ENCODE data around the gene WDPCP. TPM values are rescaled to one million over a fixed set of nuclear protein-coding genes. Genes with fewer than 3 reads are reported as not detected.
"Not testable (repeated sequence)": the region's sequence is repeated elsewhere in the genome, so short reads cannot be mapped to it uniquely, and the experiment has no call there.

Gene WDPCP
- total and polyA plus RNA-seq, 3 donors from 2014 or later, result 8.3 to 23.5 (median 20.1) TPM

GRCh38 chr2:63572001-63572400 is 16.3 kb downstream of the WDPCP start:
- no peaks in the 10 kb centered on the region for H3K36me3 ChIP-seq (ENCODE audit: low read depth, missing control alignments)
- H3K4me3 ChIP-seq, result no peak overlapping the region
- H3K9me3 ChIP-seq, result no peaks in the 10 kb centered on the region
- H3K27me3 ChIP-seq, result no peaks in the 10 kb centered on the region
- TF ChIP-seq POLR2A (IDR thresholded peaks at IDR 0.05) (no peak), CTCF (IDR thresholded peaks at IDR 0.05) (no peak)
- no peak overlapping the region for H3K27ac ChIP-seq
- intact Hi-C loops (cut with DNase I; ENCODE audit: low total_unique reads), result no loop called here
- no peaks in the 10 kb centered on the region for H3K4me1 ChIP-seq
- no peak for DNase-seq
- 90 to 96% methylated on average over 2 of the region's 2 CpGs for WGBS, 2 donors

- WGBS, 2 donors, result 82 to 88% methylated on average over 2 of the region's 2 CpGs
- no peak for DNase-seq
- Histone ChIP-seq H3K36me3 (ENCODE audit: low read depth, missing control alignments) (no peaks in the 10 kb centered on the region), H3K9me3 (no peaks in the 10 kb centered on the region), H3K4me1 (no peaks in the 10 kb centered on the region), H3K27ac (no peak overlapping the region), H3K4me3 (no peak overlapping the region), H3K27me3 (no peaks in the 10 kb centered on the region)
- TF ChIP-seq POLR2A (IDR thresholded peaks at IDR 0.05) (no peak), CTCF (IDR thresholded peaks at IDR 0.05) (no peak)
- intact Hi-C loops (cut with DNase I; ENCODE audit: low total_unique reads), result no loop called here
Measured at GRCh38 chr2:63571291-63571690, 17.0 kb downstream of the WDPCP start.

GRCh38 chr2:63569740-63570139 is 18.5 kb downstream of the WDPCP start:
- no peaks in the 10 kb centered on the region for H3K4me1 ChIP-seq
- H3K27ac ChIP-seq, result no peak overlapping the region
- H3K4me3 ChIP-seq, result no peak overlapping the region
- H3K9me3 ChIP-seq, result no peaks in the 10 kb centered on the region
- TF ChIP-seq CTCF (IDR thresholded peaks at IDR 0.05), result no peak
- no peak for TF ChIP-seq POLR2A (IDR thresholded peaks at IDR 0.05)
- intact Hi-C loops (cut with DNase I; ENCODE audit: low total_unique reads), result no loop called here
- no peak for DNase-seq
- no peaks in the 10 kb centered on the region for H3K27me3 ChIP-seq
- no peaks in the 10 kb centered on the region for H3K36me3 ChIP-seq (ENCODE audit: low read depth, missing control alignments)

- Histone ChIP-seq H3K4me1 (no peaks in the 10 kb centered on the region), H3K4me3 (no peak overlapping the region), H3K36me3 (ENCODE audit: low read depth, missing control alignments) (no peaks in the 10 kb centered on the region), H3K9me3 (no peaks in the 10 kb centered on the region), H3K27me3 (no peaks in the 10 kb centered on the region), H3K27ac (no peak overlapping the region)
- intact Hi-C loops (cut with DNase I; ENCODE audit: low total_unique reads), result no loop called here
- DNase-seq, result no peak
- no peak for TF ChIP-seq CTCF (IDR thresholded peaks at IDR 0.05)
- TF ChIP-seq POLR2A (IDR thresholded peaks at IDR 0.05), result no peak
Measured at GRCh38 chr2:63562751-63563150, 25.5 kb downstream of the WDPCP start.

- H3K9me3 ChIP-seq; DNase-seq; H3K4me1 ChIP-seq; H3K36me3 ChIP-seq (ENCODE audit: low read depth, missing control alignments); H3K4me3 ChIP-seq; H3K27ac ChIP-seq; H3K27me3 ChIP-seq; intact Hi-C loops (cut with DNase I; ENCODE audit: low total_unique reads): not testable (repeated sequence)
- WGBS, 2 donors, result 87 to 95% methylated on average over 3 of the region's 3 CpGs
Measured at GRCh38 chr2:63558922-63559321, 29.4 kb downstream of the WDPCP start.

- H3K36me3 ChIP-seq (ENCODE audit: low read depth, missing control alignments); intact Hi-C loops (cut with DNase I; ENCODE audit: low total_unique reads); H3K4me1 ChIP-seq; H3K27ac ChIP-seq; H3K27me3 ChIP-seq; H3K4me3 ChIP-seq; H3K9me3 ChIP-seq; DNase-seq: not testable (repeated sequence)
Measured at GRCh38 chr2:63557819-63558218, 30.5 kb downstream of the WDPCP start.
